Activated T-cell treated with anti-CD3 and anti-CD28 coated beads, Interleukin-2, amount 50 U/mL, for 4 hours (primary cell): ENCODE data around the gene OSTN. TPM values are rescaled to one million over a fixed set of nuclear protein-coding genes. Genes with fewer than 3 reads are reported as not detected.
"Not testable (repeated sequence)": the region's sequence is repeated elsewhere in the genome, so short reads cannot be mapped to it uniquely, and the experiment has no call there.

Experiments
- ATAC-seq, 2 donors: fragments of 200-7000 bp; cut with Tn5 transposase; one replicate each; pipeline ENCODE4 v1.10.0; 2021
- DNase-seq: peaks from one replicate; pipeline ENCODE4 v3.0.0-alpha.2; 2020
- H3K27me3 Mint-ChIP-seq: one replicate; pipeline ENCODE4 v1.8.0; 2021; ENCODE audit warnings: low read depth, mixed read lengths
- H3K36me3 Mint-ChIP-seq: one replicate; pipeline ENCODE4 v1.8.0; 2022; ENCODE audit warnings: mixed read lengths; ENCODE audit not compliant: insufficient read depth
- H3K4me1 Mint-ChIP-seq: one replicate; pipeline ENCODE4 v1.8.0; 2021; ENCODE audit warnings: low read depth, mixed read lengths
- H3K4me3 Mint-ChIP-seq: one replicate; pipeline ENCODE4 v1.8.0; 2021; ENCODE audit warnings: mild to moderate bottlenecking, moderate library complexity, mixed read lengths
- H3K9me3 Mint-ChIP-seq: one replicate; pipeline ENCODE4 v1.8.0; 2021; ENCODE audit warnings: mixed read lengths
- total RNA-seq, 3 donors: library from RNA; stranded (reverse); gene quantifications; one replicate each; pipeline ENCODE4 v1.2.1, GENCODE V29; 2021

OSTN gene
- total RNA-seq = not detected

GRCh38 chr3:191198932-191199331 is at the start of gene OSTN:
Gene OSTN, plus strand, starts transcription at chr3:191199241. Its CDS starts 13,292 bp downstream, at chr3:191212533.
- no peaks in the 10 kb centered on the region for H3K27me3 Mint-ChIP-seq
- H3K9me3 Mint-ChIP-seq = no peaks in the 10 kb centered on the region
- H3K4me3 Mint-ChIP-seq = no peak within 1 kb of the TSS
- no peak for ATAC-seq
- no peak for DNase-seq
- no peaks in the 10 kb centered on the region for H3K36me3 Mint-ChIP-seq
- H3K4me1 Mint-ChIP-seq = no peaks in the 10 kb centered on the region

GRCh38 chr3:191151653-191152052 is 47.4 kb upstream of the OSTN start:
- no peak overlapping the region for H3K4me3 Mint-ChIP-seq
- H3K4me1 Mint-ChIP-seq = no peaks in the 10 kb centered on the region
- ATAC-seq (no peak), DNase-seq (no peak)
- no peaks in the 10 kb centered on the region for H3K36me3 Mint-ChIP-seq
- H3K27me3 Mint-ChIP-seq = no peaks in the 10 kb centered on the region
- H3K9me3 Mint-ChIP-seq = peaks cover 19% of the 10 kb centered on the region

GRCh38 chr3:191154827-191155226 is 44.2 kb upstream of the OSTN start:
- no peak for ATAC-seq
- H3K27me3 Mint-ChIP-seq = no peaks in the 10 kb centered on the region
- H3K4me3 Mint-ChIP-seq = no peak overlapping the region
- no peaks in the 10 kb centered on the region for H3K36me3 Mint-ChIP-seq
- H3K9me3 Mint-ChIP-seq = peaks cover 19% of the 10 kb centered on the region
- H3K4me1 Mint-ChIP-seq = no peaks in the 10 kb centered on the region
- no peak for DNase-seq

GRCh38 chr3:191158247-191158646 is 40.8 kb upstream of the OSTN start:
- ATAC-seq = no peak
- Mint-ChIP-seq H3K27me3 (no peaks in the 10 kb centered on the region), H3K36me3 (no peaks in the 10 kb centered on the region), H3K9me3 (peaks cover 27% of the 10 kb centered on the region), H3K4me3 (no peak overlapping the region), H3K4me1 (no peaks in the 10 kb centered on the region)
- no peak for DNase-seq

- Mint-ChIP-seq H3K9me3 (peaks cover 27% of the 10 kb centered on the region), H3K4me3 (no peak overlapping the region), H3K27me3 (no peaks in the 10 kb centered on the region), H3K4me1 (no peaks in the 10 kb centered on the region), H3K36me3 (no peaks in the 10 kb centered on the region)
- DNase-seq (no peak), ATAC-seq (no peak)
Observed at GRCh38 chr3:191158815-191159214, 40.2 kb upstream of the OSTN start.

- ATAC-seq = no peak
- no peaks in the 10 kb centered on the region for H3K27me3 Mint-ChIP-seq
- H3K36me3 Mint-ChIP-seq = no peaks in the 10 kb centered on the region
- no peak for DNase-seq
- no peak overlapping the region for H3K4me3 Mint-ChIP-seq
- peaks cover 4% of the 10 kb centered on the region for H3K9me3 Mint-ChIP-seq
- H3K4me1 Mint-ChIP-seq = no peaks in the 10 kb centered on the region
Observed at GRCh38 chr3:191165802-191166201, 33.2 kb upstream of the OSTN start.

- Mint-ChIP-seq H3K9me3 (peaks cover 5% of the 10 kb centered on the region), H3K36me3 (no peaks in the 10 kb centered on the region), H3K4me1 (no peaks in the 10 kb centered on the region), H3K27me3 (no peaks in the 10 kb centered on the region), H3K4me3 (no peak overlapping the region)
- DNase-seq (no peak), ATAC-seq (no peak)
Observed at GRCh38 chr3:191166368-191166767, 32.7 kb upstream of the OSTN start.

- Mint-ChIP-seq H3K4me3 (no peak overlapping the region), H3K36me3 (no peaks in the 10 kb centered on the region), H3K9me3 (peaks cover 3% of the 10 kb centered on the region), H3K4me1 (no peaks in the 10 kb centered on the region), H3K27me3 (no peaks in the 10 kb centered on the region)
- ATAC-seq (no peak), DNase-seq (no peak)
Observed at GRCh38 chr3:191169566-191169965, 29.5 kb upstream of the OSTN start.

GRCh38 chr3:191170097-191170496 is 28.9 kb upstream of the OSTN start:
- DNase-seq (no peak), ATAC-seq (no peak)
- Mint-ChIP-seq H3K4me1 (no peaks in the 10 kb centered on the region), H3K36me3 (no peaks in the 10 kb centered on the region), H3K4me3 (no peak overlapping the region), H3K9me3 (peaks cover 3% of the 10 kb centered on the region), H3K27me3 (no peaks in the 10 kb centered on the region)

GRCh38 chr3:191175102-191175501 is 23.9 kb upstream of the OSTN start:
- Mint-ChIP-seq H3K36me3 (no peaks in the 10 kb centered on the region), H3K27me3 (no peaks in the 10 kb centered on the region), H3K9me3 (peaks cover 3% of the 10 kb centered on the region), H3K4me1 (no peaks in the 10 kb centered on the region), H3K4me3 (no peak overlapping the region)
- ATAC-seq (no peak), DNase-seq (no peak)

- H3K27me3 Mint-ChIP-seq = no peaks in the 10 kb centered on the region
- no peak for ATAC-seq
- H3K4me1 Mint-ChIP-seq = no peaks in the 10 kb centered on the region
- DNase-seq = no peak
- H3K36me3 Mint-ChIP-seq = no peaks in the 10 kb centered on the region
- H3K4me3 Mint-ChIP-seq = no peak overlapping the region
- H3K9me3 Mint-ChIP-seq = peaks cover 6% of the 10 kb centered on the region
Observed at GRCh38 chr3:191176038-191176785, 22.8 kb upstream of the OSTN start.

GRCh38 chr3:191185382-191185781 is 13.7 kb upstream of the OSTN start:
- not testable (repeated sequence) for H3K27me3 Mint-ChIP-seq, ATAC-seq

GRCh38 chr3:191188246-191188645 is 10.8 kb upstream of the OSTN start:
- H3K4me3 Mint-ChIP-seq, ATAC-seq, H3K27me3 Mint-ChIP-seq, DNase-seq, H3K36me3 Mint-ChIP-seq, H3K4me1 Mint-ChIP-seq: not testable (repeated sequence)
- H3K9me3 Mint-ChIP-seq = peaks cover 12% of the 10 kb centered on the region

More at GRCh38 chr3:191185382-191185781, 13.7 kb upstream of the OSTN start:
- H3K4me1 Mint-ChIP-seq, H3K4me3 Mint-ChIP-seq, H3K36me3 Mint-ChIP-seq, DNase-seq: not testable (repeated sequence)
- H3K9me3 Mint-ChIP-seq = peaks cover 15% of the 10 kb centered on the region

GRCh38 chr3:191192270-191192669 is 6.8 kb upstream of the OSTN start:
- not testable (repeated sequence) for H3K27me3 Mint-ChIP-seq, H3K36me3 Mint-ChIP-seq, H3K4me3 Mint-ChIP-seq, H3K4me1 Mint-ChIP-seq, H3K9me3 Mint-ChIP-seq, ATAC-seq, DNase-seq

- Mint-ChIP-seq H3K27me3 (no peaks in the 10 kb centered on the region), H3K4me1 (no peaks in the 10 kb centered on the region), H3K9me3 (no peaks in the 10 kb centered on the region), H3K36me3 (no peaks in the 10 kb centered on the region), H3K4me3 (no peak overlapping the region)
- no peak for ATAC-seq
- DNase-seq = no peak
Observed at GRCh38 chr3:191192941-191193340, 6.1 kb upstream of the OSTN start.
